NOMO-1 treated with dmso at 0.1 percent for 144 hours (cell line): ENCODE data around the gene APBA2.

Experiments used
- DNase-seq: peaks from one replicate; lab custom pipeline; 2025; ENCODE audit not compliant: unreplicated experiment; lab: John Stamatoyannopoulos, UW

Gene APBA2

GRCh38 chr15:29053661-29054131 lies 167.9 kb downstream of the APBA2 start:
- DNase-seq, result no peak

DNA sequence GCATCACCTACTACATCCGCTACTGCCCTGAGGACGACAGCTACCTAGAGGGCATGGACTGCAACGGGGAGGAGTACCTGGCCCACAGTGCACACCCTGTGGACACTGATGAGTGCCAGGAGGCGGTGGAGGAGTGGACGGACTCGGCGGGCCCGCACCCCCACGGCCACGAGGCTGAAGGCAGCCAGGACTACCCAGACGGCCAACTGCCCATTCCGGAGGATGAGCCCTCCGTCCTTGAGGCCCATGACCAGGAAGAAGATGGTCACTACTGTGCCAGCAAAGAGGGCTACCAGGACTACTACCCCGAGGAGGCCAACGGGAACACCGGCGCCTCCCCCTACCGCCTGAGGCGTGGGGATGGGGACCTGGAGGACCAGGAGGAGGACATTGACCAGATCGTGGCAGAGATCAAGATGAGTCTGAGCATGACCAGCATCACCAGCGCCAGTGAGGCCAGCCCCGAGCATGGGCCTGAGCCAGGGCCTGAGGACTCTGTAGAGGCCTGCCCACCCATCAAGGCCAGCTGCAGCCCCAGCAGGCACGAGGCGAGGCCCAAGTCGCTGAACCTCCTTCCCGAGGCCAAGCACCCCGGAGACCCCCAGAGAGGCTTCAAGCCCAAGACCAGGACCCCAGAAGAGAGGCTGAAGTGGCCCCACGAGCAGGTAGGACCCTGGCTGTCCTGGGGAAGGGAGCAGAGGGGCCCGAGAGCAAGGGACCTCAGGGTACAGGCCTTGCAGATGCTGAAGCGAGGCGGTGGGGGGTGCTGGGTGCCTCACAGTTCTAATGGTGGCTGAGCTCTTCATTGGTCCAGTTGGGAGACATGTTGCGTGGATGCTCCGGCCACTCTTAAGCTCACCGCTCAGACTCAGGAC lies 168.6 kb downstream of the APBA2 start:
- no peak for DNase-seq

GRCh38 chr15:29055876-29056275 lies 170.1 kb downstream of the APBA2 start:
- no peak for DNase-seq

- DNase-seq, result no peak
Observed at GRCh38 chr15:29056839-29057450, 171.2 kb downstream of the APBA2 start.

DNA sequence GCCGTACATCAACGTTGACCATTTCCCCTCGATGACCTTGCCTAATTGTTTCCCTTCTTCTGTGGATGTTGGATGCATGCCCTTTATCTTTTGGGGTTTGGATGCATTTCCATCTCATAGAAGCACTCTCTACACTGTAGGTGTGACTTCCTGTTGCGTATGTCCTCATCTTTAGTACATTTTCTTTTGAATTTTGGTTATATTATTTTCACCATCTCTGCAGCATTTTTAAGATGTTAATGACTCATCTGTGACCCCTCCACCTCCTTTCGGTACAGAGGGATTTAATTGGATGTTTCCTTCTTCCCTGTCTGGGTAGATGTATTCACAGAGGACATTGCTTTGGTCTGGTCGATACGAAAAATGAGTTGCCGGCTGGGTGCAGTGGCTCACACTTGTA lies 172.1 kb downstream of the APBA2 start:
- no peak for DNase-seq

GRCh38 chr15:29058903-29059539 lies 173.2 kb downstream of the APBA2 start:
- no peak for DNase-seq

DNA sequence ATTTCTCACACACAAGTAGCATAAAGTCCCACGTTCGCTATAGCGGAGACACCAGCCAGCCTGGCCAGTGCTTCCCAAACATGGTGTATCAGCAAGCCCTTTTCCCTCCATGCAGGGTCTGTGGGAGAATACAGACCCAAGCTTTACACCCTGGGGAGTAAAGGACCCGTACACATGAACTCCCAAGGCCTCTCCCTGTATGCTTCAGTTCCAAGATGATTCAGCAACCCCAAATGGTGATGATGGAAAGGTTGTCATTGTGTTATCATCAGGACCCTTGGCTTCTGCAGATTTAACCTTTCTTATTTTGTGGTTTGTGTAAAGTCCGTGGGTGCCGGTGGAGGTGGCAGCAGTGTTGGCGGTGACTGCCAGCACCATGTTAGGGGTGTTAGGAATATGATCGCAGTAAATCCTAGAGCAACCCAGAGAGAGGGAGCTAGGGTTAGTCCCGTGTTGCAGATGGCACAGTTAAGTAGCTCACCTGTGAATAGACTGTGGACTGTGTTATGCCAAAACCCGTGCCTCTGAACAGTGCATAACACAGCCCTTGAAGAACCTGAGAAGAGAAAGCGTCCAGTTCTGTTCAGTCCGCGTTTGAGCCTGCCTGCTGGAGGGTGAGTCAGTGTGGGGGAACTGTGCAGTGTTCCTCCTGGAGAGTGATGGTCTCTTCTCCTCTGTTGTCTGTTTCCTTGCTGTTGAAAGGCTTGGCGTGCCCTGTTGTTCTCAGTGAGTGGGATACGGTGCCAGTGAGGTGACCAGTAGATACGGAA lies 174.3 kb downstream of the APBA2 start:
- DNase-seq, result no peak

GRCh38 chr15:29061746-29062145 lies 176.0 kb downstream of the APBA2 start:
- DNase-seq, result no peak

DNA sequence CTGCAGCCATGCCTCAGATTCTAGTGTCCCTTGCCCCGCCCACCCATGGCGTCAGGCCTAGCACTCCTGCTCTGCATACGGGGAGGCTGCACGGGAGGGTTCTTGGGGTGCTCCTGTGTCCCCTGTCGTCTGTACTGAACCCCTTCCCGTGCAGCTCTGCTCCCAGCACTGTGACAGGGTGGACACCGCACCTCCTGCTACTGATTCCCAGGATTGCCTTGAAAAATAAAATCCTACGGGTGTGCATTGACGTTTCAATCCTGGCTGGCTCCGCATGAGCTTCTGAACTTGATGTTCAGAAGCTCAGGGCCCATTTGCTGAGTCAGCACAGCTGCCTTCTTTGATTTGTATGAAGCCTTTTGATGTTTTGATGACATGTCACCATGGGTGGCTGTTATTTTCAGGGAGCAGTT lies 176.4 kb downstream of the APBA2 start:
- DNase-seq, result no peak

- DNase-seq, result no peak
Observed at GRCh38 chr15:29062626-29063025, 176.9 kb downstream of the APBA2 start.

GRCh38 chr15:29063646-29064045 lies 177.9 kb downstream of the APBA2 start:
- no peak for DNase-seq

DNA sequence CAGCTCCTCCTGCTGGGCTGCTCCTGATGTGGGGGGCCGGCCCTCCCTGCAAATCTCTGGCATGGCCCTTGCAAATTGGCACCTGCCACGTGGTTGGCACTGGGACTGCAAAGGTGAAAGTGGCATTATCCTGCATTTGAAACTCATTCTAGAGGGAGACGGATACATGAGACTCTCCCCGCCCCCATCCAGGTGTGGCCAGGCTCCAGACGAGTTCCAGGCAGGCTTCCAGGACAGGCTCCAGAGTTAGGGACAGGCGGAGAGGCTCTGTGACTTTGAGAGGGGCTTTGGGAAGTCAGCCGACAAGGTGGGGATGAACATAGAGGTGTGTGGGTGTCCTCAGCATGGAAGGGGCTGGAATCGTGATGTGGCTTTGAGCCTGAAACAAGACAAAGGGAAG lies 178.5 kb downstream of the APBA2 start:
- DNase-seq, result no peak

GRCh38 chr15:29064731-29065130 lies 179.0 kb downstream of the APBA2 start:
- DNase-seq, result no peak

GRCh38 chr15:29065571-29065970 lies 179.8 kb downstream of the APBA2 start:
- no peak for DNase-seq

DNA sequence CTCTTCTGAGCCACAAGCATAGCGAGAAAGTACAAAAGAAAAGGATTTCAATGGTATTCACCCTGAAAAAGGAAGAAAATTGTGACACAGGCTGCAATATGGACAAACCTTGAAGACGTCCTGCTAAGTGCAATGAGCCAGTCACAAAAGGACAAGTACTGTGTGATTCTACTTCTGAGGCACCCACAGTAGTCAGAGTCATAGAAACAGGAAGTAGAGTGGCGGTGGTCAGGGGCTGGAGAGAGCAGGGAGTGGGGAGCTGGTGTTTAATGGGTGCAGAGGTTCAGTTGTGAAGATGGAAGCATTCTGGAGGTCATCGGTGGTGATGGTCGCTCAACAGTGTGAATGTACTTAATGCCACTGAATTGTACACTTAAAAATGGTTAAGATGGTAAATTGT lies 180.5 kb downstream of the APBA2 start:
- no peak for DNase-seq

GRCh38 chr15:29066838-29067237 lies 181.1 kb downstream of the APBA2 start:
- no peak for DNase-seq

- no peak for DNase-seq
Observed at GRCh38 chr15:29067949-29068348, 182.2 kb downstream of the APBA2 start.

DNA sequence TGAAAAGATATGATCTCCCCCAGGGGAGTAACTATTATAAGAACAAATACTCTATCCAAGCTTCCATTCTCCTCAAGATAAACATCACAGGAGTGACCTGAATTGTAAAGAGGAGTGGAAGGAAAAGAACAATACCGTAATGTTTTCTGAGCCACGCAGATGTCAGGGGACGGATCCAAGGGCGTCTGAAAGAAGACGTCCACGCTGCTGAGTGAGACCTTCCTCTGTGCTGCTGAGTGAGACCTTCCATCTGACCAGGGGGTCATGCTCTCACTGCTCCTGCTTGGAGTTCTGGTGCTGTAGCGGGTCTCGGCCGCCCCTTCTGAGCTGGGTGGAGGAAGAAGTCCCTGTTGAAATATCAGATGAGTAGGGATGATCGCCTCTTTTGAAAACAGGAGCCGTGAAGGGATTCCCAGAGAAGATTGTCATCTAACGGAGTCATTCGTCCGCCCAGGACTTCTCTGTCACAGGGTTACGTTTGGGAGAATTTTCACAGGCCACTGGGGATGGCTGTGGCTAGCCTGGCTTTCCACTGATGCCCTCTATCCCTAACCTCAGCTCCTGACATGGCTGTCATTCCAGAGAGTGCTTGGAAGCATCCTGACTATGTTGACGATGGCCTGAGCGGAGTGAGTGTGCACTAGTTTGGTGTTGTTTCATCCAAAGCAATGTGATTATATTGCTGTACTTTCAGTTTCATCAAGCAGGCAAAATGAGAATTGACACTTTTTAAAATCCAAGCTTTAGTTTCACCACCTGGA lies 184.9 kb downstream of the APBA2 start:
- no peak for DNase-seq

DNA sequence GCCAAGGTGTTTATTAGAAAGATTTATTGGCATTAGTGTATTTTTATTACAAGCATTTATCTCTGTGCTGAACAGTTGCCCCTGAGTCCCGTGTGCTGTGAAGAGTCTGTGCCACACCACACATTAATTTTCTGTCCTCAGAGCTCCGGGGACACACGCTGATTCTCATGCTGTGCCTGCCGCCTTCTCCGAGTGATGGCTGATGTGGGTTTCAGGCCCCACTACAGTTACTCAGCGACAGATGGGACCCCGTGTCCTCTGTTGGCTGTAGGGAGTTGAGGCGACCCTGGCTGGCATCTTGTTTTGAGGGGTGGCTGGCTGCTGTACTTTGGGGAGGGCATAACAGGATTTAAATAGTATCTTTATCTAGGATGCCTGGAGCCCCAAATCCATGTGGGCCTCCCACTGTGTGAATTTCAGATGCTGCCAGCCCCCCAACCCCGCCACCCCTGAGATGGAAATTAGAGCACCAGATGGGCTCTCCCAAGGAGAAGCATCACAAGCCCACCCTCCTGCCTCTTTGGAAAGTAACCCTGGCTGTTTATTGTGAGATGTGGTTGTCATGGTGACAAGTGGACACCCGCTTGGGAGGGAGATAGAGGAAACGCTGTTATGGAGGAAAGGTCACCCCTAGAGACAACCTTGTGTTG lies 185.6 kb downstream of the APBA2 start:
- DNase-seq, result no peak

DNA sequence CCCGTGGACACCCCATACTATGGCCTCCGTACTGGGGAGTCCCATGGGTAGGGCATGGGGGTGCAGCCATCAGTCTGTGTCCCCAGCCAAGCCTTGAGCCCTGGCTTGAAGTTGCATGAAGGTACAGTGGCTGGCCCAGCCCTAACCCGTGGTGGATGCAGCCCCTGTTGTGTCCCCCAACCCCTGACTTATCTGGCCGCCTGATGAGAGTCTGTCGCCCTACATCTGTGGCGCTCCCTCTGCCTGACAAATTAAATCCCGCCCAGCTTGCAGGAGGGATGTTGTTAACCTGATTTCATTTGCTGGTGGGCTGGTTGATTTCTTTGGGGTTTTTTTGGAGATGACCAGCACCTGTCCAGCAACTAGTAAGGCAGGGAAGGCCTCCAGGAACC lies 186.1 kb downstream of the APBA2 start:
- DNase-seq, result no peak
